ENCODE measurements around the gene DYNLL2.
A peak's percentile ranks its signal among the peaks of the same experiment; 100 is the strongest.
"Not testable (repeated sequence)": the region's sequence is repeated elsewhere in the genome, so short reads cannot be mapped to it uniquely, and the experiment has no call there.

Gene DYNLL2

DNA sequence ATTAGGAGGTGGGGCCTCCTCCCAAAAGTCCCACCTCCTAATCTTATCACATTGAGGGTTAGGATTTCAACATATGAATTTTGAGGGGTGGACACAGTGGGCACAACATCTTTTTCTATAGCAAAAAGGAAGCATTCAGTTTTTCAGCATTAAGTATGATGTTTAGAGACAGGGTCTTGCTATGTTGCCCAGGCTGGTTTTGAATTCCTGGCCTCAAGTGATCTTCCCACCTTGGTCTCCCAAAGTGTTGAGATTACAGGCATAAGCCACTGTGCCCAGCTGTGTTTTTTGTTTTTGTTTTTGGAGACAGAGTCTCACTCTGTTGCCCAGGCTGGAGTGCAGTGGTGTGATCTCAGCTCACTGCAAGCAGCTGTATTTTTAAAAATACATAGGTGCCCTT, 18.7 kb downstream of the DYNLL2 start:
- DNase-seq (ENCODE audit: low read depth in 2 of 2), result not testable (repeated sequence)

DNA sequence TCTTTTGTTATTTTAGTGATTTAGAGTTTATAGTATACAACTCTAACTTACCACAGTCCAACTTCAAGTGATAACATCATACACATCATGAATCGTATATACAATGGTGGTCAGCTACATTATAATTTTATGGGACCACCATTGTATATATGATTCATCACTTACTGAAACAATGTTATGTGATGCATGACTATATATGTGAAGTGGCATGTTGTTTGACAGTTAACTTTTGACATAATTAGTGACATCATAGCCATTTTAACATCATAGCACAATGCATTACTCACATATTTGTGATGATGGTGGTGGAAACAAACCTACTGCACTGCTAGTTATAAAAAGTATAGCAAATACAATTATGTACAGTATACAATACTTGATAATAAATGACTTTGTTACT, 21.9 kb downstream of the DYNLL2 start:
- no peak for DNase-seq (ENCODE audit: low read depth in 2 of 2)

GRCh38 chr17:58107306-58107705, 24.1 kb downstream of the DYNLL2 start:
- DNase-seq (ENCODE audit: low read depth in 2 of 2), result no peak

- no peak for DNase-seq (ENCODE audit: low read depth in 2 of 2)
Measured at GRCh38 chr17:58109197-58109596, 26.0 kb downstream of the DYNLL2 start.

DNA sequence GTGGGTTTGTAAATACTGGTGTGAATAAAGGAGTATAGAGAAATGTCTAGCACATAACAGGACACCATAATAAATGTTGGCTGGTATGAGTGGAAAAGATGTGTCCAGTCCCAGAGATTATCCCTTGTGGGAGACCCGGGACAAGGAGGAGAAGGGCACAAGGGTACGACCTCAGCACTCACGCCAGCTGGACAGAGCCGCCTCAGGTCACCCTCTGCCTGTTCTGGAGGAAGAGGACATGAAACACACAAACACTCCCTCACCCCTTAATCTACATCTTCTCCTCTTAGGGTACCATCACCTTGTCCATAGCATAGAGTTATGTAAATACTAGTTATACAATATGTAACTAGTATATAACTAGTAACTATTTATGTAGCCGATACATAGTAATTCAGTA, 26.8 kb downstream of the DYNLL2 start:
- no peak for DNase-seq (ENCODE audit: low read depth in 2 of 2)

DNA sequence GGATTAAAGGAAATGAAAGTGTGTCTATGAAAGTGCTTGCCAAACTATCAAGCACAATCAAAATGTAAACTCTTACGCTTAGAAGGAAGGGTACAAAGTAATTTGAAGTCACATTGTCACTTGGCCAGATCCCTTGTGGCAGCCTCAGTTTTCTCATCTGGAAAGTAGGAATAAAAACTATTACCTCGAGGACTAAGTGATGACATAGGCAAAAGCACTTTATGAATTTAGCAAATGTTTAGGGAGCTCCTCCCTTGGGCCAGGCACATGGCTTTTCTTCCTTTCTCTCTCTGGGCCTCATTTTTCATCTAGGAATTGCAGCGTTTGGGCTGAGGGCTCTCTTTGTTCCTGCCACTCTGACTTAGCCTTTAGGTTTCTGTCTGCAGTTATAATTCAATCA, 28.5 kb downstream of the DYNLL2 start:
- DNase-seq (ENCODE audit: low read depth in 2 of 2), result no peak

GRCh38 chr17:58112970-58113631, 29.9 kb downstream of the DYNLL2 start:
- DNase-seq (ENCODE audit: low read depth in 2 of 2), result peak; percentile 55 to 75

- DNase-seq (ENCODE audit: low read depth in 2 of 2), result no peak
Measured at GRCh38 chr17:58113947-58114346, 30.7 kb downstream of the DYNLL2 start.

DNA sequence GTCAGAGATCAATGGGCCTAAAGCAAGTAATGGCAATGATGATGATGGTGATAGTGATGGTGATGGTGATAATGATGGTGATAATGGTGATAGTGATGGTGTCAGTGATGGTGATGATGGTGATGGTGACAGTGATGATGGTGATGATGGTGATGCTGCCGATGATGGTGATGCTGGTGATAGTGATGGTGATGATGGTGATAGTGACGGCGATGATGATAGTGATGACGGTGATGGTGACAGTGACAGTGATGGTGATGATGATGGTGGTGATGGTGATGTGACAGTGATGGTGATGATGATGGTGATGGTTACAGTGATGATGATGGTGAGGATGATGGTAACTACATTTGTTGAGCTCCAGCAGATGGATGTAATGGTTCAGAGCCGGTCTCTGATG, 34.2 kb downstream of the DYNLL2 start:
- DNase-seq (ENCODE audit: low read depth in 2 of 2), result no peak

- DNase-seq (ENCODE audit: low read depth in 2 of 2), result no peak
Measured at GRCh38 chr17:58119491-58119890, 36.3 kb downstream of the DYNLL2 start.

DNA sequence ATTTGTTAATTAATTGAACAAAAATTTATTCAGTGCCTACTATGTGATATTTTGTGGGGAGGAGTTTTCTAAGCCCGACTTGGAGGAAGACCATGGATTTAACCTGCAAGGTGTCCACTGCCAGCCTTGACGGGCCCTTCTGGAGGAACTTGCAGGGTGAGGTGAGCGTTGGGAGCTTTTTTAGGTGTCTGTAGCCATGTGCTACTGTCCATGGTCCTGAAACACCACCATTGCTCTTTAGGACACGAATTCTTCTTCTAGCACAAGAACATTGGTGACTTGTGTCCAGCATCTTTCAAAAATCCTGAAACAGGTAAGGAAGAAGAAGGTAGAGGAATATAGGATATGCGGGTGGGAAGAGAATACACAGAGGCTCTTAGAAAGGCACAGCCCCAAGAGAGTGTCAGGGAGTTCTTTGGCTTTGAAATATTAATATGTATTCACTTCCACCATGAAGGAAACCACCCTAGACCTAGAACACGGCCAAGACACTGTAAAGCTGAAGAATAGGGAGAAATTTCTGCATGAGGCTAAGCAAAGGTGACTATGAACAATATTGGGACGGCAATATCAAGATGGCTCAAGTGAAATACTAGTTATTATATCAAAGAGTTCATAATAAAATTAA, 37.1 kb downstream of the DYNLL2 start:
- DNase-seq (ENCODE audit: low read depth in 2 of 2), result no peak

DNA sequence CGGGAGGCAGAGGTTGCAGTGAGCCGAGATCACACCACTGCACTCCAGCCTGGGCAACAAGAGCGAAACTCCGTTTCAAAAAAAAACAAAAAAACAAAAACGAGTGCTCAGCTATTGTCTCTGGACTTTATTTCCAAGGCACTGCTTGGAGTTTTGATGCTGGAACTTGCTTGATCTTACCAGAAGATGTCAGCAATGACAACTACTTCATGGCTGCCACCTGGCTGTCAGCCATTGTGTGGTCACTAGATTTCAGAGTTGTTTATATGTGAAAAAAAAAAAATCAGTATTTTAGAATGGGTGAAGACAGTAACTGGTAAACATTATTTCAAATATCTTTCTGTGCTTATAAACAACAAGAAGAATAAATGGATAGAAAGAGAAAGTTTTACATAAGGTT, 38.7 kb downstream of the DYNLL2 start:
- peak in 1 of 2 donors; percentile 21 for DNase-seq (ENCODE audit: low read depth in 2 of 2)

DNA sequence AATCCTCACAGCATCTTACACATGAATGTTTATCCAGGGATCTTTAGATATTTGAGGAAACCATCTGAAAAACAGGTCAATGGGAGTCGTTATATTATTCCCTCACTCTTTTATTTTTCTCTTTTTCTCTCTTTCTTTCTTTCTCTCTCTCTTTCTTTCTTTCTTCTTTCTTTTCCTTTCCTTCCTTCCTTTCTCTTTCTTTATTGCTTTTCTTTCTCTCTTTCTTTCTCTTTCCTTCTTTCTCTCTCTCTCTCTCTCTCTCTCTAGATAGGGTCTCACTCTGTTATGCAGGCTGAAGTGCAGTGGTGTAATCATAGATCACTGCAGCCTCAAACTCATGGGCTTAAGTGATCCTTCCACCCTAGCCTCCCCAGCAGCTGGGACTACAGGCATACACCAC, 44.6 kb downstream of the DYNLL2 start:
- no peak for DNase-seq (ENCODE audit: low read depth in 2 of 2)

DNA sequence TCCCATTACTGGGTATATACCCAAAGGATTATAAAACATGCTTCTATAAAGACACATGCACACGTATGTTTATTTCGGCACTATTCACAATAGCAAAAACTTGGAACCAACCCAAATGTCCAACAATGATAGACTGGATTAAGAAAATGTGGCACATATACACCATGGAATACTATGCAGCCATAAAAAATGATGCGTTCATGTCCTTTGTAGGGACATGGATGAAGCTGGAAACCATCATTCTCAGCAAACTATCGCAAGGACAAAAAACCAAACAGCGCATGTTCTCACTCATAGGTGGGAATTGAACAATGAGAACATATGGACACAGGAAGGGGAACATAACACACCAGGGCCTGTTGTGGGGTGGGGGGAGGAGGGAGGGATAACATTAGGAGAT, 49.5 kb downstream of the DYNLL2 start:
- not testable (repeated sequence) for DNase-seq (ENCODE audit: low read depth in 2 of 2)

DNA sequence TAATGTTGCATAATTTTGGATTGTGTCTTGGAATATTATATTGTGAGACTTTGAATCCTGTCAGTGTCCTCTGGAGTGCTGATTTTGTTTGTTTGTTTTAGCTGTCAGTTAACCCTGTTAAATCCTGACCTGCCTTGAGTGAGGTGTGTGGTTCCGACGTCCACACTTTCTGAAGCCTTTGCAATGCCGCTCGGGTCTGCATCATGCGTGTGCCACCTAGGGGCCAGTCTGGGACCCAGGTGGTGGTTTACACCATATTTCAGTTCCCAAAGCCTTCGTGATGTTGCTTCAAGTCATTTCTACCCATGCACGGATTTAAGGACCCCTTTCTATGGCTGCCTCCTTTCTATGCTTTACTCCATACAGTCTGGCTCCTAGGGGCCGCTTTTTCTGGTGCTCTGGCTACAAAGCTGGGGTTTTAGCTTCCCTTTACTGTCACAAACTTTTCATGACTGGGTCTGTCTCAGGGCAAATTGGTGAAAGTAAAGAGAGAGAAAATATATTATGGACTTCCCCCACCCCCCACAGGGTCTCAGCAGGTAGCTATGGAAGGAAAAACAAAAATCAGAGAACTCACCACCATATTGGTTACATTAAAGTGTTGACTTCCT, 53.6 kb downstream of the DYNLL2 start:
- no peak for DNase-seq (ENCODE audit: low read depth in 2 of 2)

GRCh38 chr17:58141505-58141904, 58.3 kb downstream of the DYNLL2 start:
- DNase-seq (ENCODE audit: low read depth in 2 of 2), result no peak

DNA sequence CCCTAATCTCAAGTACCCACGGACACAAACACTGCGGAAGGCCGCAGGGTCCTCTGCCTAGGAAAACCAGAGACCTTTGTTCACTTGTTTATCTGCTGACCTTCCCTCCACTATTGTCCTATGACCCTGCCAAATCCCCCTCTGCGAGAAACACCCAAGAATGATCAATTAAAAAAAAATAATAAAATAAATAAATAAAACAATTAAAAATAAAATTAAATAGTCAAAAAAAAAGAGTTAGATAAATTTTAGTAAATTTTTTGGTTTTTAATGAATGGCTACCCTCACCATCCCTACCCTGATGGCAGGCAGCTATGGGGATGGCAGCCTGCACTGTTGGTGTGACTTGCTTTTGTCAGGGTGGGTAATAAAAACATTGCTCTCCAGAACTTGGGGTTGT, 60.1 kb downstream of the DYNLL2 start:
- DNase-seq (ENCODE audit: low read depth in 2 of 2), result not testable (repeated sequence)

DNA sequence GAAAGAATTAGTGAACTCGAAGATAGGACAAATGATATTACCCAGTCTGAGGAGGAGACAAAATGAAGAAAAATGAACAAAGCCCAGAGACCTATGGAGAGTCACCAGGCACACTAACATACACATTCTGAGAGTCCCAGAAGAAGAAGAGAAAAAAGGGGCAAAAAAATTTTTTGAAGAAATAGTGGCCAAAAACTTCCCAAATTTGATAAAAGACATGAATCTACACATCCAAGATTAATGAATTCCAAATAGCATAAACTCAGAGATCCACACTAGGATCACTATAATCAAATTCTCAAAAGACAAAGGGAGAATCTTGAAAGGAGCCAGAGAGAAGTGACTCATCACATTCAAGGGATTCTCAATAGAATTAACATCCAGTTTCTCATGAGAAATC, 61.6 kb downstream of the DYNLL2 start:
- no peak for DNase-seq (ENCODE audit: low read depth in 2 of 2)

All from stimulated activated CD8-positive, alpha-beta memory T cell treated with anti-CD3 and anti-CD28 coated beads, Interleukin-7, amount 100 ng/mL, for 4 hours (primary cell).